DND-41 (cell line): ENCODE data around the gene CLRN3.

Experiments used
- EZH2 ChIP-seq: IDR thresholded peaks from 3 replicates; pipeline ENCODE4 v1.6.1; 2012; ENCODE audit warnings: borderline replicate concordance, low read depth, mild to moderate bottlenecking, moderate library complexity, low read length, inconsistent platforms; ENCODE audit not compliant: severe bottlenecking
- TF ChIP-seq, protein P1 (sequence below): IDR thresholded peaks from 2 replicates; pipeline ENCODE4 v1.5.1; 2012; ENCODE audit warnings: borderline replicate concordance, low read length, moderate library complexity, mild to moderate bottlenecking; ENCODE audit not compliant: poor library complexity, severe bottlenecking; ENCODE audit errors: extremely low read depth

GRCh38 chr10:127836176-127836575, 56.6 kb downstream of the CLRN3 start:
- TF ChIP-seq, protein P1, sequence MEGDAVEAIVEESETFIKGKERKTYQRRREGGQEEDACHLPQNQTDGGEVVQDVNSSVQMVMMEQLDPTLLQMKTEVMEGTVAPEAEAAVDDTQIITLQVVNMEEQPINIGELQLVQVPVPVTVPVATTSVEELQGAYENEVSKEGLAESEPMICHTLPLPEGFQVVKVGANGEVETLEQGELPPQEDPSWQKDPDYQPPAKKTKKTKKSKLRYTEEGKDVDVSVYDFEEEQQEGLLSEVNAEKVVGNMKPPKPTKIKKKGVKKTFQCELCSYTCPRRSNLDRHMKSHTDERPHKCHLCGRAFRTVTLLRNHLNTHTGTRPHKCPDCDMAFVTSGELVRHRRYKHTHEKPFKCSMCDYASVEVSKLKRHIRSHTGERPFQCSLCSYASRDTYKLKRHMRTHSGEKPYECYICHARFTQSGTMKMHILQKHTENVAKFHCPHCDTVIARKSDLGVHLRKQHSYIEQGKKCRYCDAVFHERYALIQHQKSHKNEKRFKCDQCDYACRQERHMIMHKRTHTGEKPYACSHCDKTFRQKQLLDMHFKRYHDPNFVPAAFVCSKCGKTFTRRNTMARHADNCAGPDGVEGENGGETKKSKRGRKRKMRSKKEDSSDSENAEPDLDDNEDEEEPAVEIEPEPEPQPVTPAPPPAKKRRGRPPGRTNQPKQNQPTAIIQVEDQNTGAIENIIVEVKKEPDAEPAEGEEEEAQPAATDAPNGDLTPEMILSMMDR = no peak
- TF ChIP-seq EZH2 = no peak
